Ovary (tissue), 10 donors: ENCODE measurements around the gene PCDHB5. TPM values are rescaled to one million over a fixed set of nuclear protein-coding genes. Genes with fewer than 3 reads are reported as not detected.
"Not testable (repeated sequence)": the region's sequence is repeated elsewhere in the genome, so short reads cannot be mapped to it uniquely, and the experiment has no call there.

ENCODE experiments used
- DNase-seq, 5 donors: peaks; one replicate each; pipeline ENCODE4 v3.0.0-alpha.2; 2019 to 2020
- H3K27ac ChIP-seq, 2 donors: fragments of 200-600 bp; one replicate each; pipeline versions ENCODE4 v1.5.1 to v1.8.0; 2019 to 2022
- H3K27me3 ChIP-seq: fragments of 200-600 bp; one replicate; pipeline ENCODE4 v1.8.0; 2022
- H3K36me3 ChIP-seq: fragments of 200-600 bp; sonication (generic); one replicate; pipeline ENCODE4 v1.5.1; 2019
- H3K4me1 ChIP-seq: one replicate; pipeline ENCODE4 v1.8.1; 2013; ENCODE audit warnings: mild to moderate bottlenecking, moderate library complexity; ENCODE audit not compliant: insufficient read depth
- H3K4me3 ChIP-seq: fragments of 200-600 bp; sonication (generic); one replicate; pipeline ENCODE4 v1.5.1; 2017
- H3K9me3 ChIP-seq, 2 donors: fragments of 200-600 bp in 1 of 2; sonication (generic) in 1 of 2; one replicate each; pipeline versions ENCODE4 v1.5.1 to v1.8.1; 2013 to 2019; ENCODE audit warnings: mild to moderate bottlenecking in 1 of 2, moderate library complexity in 1 of 2
- EP300 ChIP-seq: sonication (generic); formaldehyde crosslinking; IDR thresholded peaks from one replicate; pipeline ENCODE4 v1.6.1; 2017; ENCODE audit warnings: antibody characterized with exemption
- POLR2A ChIP-seq: fragments of 450-650 bp; IDR thresholded peaks from one replicate; pipeline ENCODE4 v1.6.1; 2017; ENCODE audit warnings: antibody characterized with exemption, mild to moderate bottlenecking, moderate library complexity
- WGBS, 3 donors: extraction: QIAGEN DNeasy Blood & Tissue Kit in 1 of 3; methylation state at CpG; one replicate each; pipeline versions ENCODE4 v1.1.5 to v1.1.7; 2013 to 2017; 5-methylcytosine and 5-hydroxymethylcytosine counted together
- intact Hi-C, 4 donors: fragments of 100-400 bp; cut with DNase I; formaldehyde crosslinking; loops; one replicate each; pipeline versions ENCODE4 v1.11.0 to v1.15.1; 2022 to 2023
- long read RNA-seq, 3 donors: library from polyadenylated mRNA in 2 of 3; unstranded in 2 of 3; transcript quantifications; one replicate each; pipeline ENCODE4 v2.0.0 and lab custom pipeline, GENCODE V29; 2021 to 2026
- polyA plus RNA-seq, 2 donors: library from polyadenylated mRNA; stranded (reverse); fragments of 200-250 nt in 1 of 2; fragments of 350-450 nt in 1 of 2; fragmentation: Illumina TruSeq in 1 of 2; extraction: RNeasy Lipid Tissue Mini Kit (QIAGEN cat#74804) in 1 of 2; gene quantifications; one replicate each; pipeline ENCODE4 v1.2.3, GENCODE V29; 2013 to 2014
- total RNA-seq, 7 donors: library from RNA; depleted of rRNA in 2 of 7; stranded (reverse); fragments of >200 nt in 2 of 7; fragmentation: NEBNext Ultra II Directional in 3 of 7; extraction: Animal tissue kit (Norgen Biotek cat#: 25700) in 3 of 7; gene quantifications; one replicate each; pipeline versions ENCODE4 v1.1.0 to v1.2.4, GENCODE V29; 2016 to 2023
- TF ChIP-seq, protein P1 (sequence below), 3 donors: fragments of 450-650 bp in 2 of 3; fragments of 200-600 bp in 1 of 3; IDR thresholded peaks; one replicate each; pipeline versions ENCODE4 v1.5.1 to v1.8.0; 2016 to 2022; ENCODE audit warnings: antibody characterized with exemption in 3 of 3, mild to moderate bottlenecking in 1 of 3
- donor health status: DM: no; HTN: no; CAD: no; lungs with moderate emphysema.
- donor health status: DM: no; HTN: no; CAD: no.
- donor health status: Bipolar disorder and iron deficiency.
- donor health status: DM: yes; HTN: yes; CAD: no.
- donor health status: DM: no; HTN: no; CAD: no.
- donor health status: DM: yes; HTN: yes; CAD: no.

Gene PCDHB5
- total RNA-seq (10 to 100 TPM in 5 of 7 donors, 1 to 10 TPM in 2; 7.3 to 16.2 (median 12.7) TPM), polyA plus RNA-seq (1 to 10 TPM; 7.4 to 8.6 TPM)
- long read RNA-seq, donor 1, transcript PCDHB5-201 (1 exons, 3,408 nt): major isoform, 12 of 13 reads
- long read RNA-seq, donor 1, partial matches to known transcripts: 0 of 13 reads
- long read RNA-seq, donor 1, other reads (novel, unspliced or antisense): 1 of 13 reads
- long read RNA-seq, donor 2, transcript PCDHB5-201 (1 exons, 3,408 nt): major isoform, 13 of 13 reads
- long read RNA-seq, donor 2, partial matches to known transcripts: 0 of 13 reads
- long read RNA-seq, donor 2, other reads (novel, unspliced or antisense): 0 of 13 reads
- long read RNA-seq, donor 3, transcript PCDHB5-201 (1 exons, 3,408 nt): major isoform, 9 of 10 reads
- long read RNA-seq, donor 3, partial matches to known transcripts: 0 of 10 reads
- long read RNA-seq, donor 3, other reads (novel, unspliced or antisense): 1 of 10 reads

DNA sequence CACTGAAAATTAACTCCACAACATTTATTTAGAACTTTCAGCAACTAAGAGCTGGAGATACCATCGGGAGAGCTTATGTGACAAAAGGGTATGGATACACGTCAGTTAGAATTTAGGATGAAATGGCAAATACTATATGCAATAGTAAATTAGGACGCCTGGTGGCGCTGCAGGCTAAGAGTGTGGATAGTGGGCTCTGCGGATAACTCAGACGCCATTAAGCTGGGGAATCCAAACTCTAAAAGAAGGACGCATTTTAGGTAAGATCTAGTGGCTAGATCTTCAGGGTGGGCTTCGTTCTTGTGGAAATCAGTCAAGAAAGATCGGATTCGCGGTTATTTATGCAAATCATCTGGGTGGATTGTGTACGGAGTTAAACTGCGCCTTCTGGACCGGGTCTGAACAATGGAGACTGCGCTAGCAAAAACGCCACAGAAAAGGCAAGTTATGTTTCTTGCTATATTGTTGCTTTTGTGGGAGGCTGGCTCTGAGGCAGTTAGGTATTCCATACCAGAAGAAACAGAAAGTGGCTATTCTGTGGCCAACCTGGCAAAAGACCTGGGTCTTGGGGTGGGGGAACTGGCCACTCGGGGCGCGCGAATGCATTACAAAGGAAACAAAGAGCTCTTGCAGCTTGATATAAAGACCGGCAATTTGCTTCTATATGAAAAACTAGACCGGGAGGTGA, at the start of gene PCDHB5:
Gene PCDHB5, plus strand, starts transcription at position 177 of the 688 bp plus-strand sequence. Its CDS starts 229 bp downstream, at position 406.
- TF ChIP-seq, protein P1, sequence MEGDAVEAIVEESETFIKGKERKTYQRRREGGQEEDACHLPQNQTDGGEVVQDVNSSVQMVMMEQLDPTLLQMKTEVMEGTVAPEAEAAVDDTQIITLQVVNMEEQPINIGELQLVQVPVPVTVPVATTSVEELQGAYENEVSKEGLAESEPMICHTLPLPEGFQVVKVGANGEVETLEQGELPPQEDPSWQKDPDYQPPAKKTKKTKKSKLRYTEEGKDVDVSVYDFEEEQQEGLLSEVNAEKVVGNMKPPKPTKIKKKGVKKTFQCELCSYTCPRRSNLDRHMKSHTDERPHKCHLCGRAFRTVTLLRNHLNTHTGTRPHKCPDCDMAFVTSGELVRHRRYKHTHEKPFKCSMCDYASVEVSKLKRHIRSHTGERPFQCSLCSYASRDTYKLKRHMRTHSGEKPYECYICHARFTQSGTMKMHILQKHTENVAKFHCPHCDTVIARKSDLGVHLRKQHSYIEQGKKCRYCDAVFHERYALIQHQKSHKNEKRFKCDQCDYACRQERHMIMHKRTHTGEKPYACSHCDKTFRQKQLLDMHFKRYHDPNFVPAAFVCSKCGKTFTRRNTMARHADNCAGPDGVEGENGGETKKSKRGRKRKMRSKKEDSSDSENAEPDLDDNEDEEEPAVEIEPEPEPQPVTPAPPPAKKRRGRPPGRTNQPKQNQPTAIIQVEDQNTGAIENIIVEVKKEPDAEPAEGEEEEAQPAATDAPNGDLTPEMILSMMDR (IDR thresholded peaks at IDR 0.05): peak in 1 of 3 donors; percentile 28
- TF ChIP-seq EP300: no peak
- 12 to 20% (median 18%) methylated on average over 22 of the region's 22 CpGs for WGBS, 3 donors
- Histone ChIP-seq H3K36me3 (no peaks in the 10 kb centered on the region), H3K4me1 (no peaks in the 10 kb centered on the region), H3K4me3 (peak within 1 kb of the TSS; percentile 31), H3K27me3 (no peaks in the 10 kb centered on the region), H3K27ac (no peak within 1 kb of the TSS), H3K9me3 (peaks cover 0 to 20% of the 10 kb centered on the region in 2 donors)
- peak in 4 of 5 donors; percentile 20 to 45 (median 31) for DNase-seq
- intact Hi-C loops: no loop called here

DNA sequence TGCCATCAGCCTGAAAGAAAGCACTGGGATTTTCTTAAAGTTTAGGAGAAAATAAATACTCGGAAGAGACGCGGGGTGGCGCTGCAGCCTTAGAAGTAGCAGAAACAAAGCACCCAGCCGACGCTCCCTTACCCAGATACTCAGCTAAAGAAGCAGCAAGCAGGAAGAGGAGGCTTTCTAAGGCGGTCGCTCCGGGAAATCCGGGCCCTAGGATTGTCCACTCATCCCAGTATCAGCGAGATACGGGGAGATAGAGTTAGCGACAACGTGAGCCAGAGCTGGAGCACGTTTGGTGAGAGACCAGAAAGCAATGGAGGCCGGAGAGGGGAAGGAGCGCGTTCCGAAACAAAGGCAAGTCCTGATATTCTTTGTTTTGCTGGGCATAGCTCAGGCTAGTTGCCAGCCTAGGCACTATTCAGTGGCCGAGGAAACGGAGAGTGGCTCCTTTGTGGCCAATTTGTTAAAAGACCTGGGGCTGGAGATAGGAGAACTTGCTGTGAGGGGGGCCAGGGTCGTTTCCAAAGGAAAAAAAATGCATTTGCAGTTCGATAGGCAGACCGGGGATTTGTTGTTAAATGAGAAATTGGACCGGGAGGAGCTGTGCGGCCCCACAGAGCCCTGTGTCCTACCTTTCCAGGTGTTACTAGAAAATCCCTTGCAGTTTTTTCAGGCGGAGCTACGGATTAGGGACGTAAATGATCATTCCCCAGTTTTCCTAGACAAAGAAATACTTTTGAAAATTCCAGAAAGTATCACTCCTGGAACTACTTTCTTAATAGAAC, 40.3 kb upstream of the PCDHB5 start, which contains the start of gene PCDHB2:
Gene PCDHB2, plus strand, starts transcription at position 135 of the 782 bp plus-strand sequence. Its CDS starts 176 bp downstream, at position 311.
- no peaks in the 10 kb centered on the region for H3K4me1 ChIP-seq
- intact Hi-C loops: no loop called here
- TF ChIP-seq EP300 (no peak), POLR2A (no peak)
- TF ChIP-seq, protein P1 (IDR thresholded peaks at IDR 0.05): no peak
- H3K9me3 ChIP-seq: peaks cover 0 to 20% of the 10 kb centered on the region in 2 donors
- peak within 1 kb of the TSS; percentile 22 for H3K4me3 ChIP-seq
- no peaks in the 10 kb centered on the region for H3K36me3 ChIP-seq
- H3K27ac ChIP-seq: no peak within 1 kb of the TSS
- WGBS, 3 donors: 11 to 16% (median 13%) methylated on average over 29 of the region's 29 CpGs
- peak in 3 of 5 donors; percentile 22 to 42 (median 31) for DNase-seq
- no peaks in the 10 kb centered on the region for H3K27me3 ChIP-seq

DNA sequence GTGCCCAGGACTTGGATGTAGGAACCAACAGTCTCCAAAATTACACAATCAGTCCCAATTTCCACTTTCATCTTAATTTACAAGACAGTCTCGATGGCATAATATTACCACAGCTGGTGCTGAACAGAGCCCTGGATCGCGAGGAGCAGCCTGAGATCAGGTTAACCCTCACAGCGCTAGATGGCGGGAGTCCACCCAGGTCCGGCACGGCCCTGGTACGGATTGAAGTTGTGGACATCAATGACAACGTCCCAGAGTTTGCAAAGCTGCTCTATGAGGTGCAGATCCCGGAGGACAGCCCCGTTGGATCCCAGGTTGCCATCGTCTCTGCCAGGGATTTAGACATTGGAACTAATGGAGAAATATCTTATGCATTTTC, 39.8 kb upstream of the PCDHB5 start:
- no peaks in the 10 kb centered on the region for H3K27me3 ChIP-seq
- no peaks in the 10 kb centered on the region for H3K4me1 ChIP-seq
- peaks cover 0 to 20% of the 10 kb centered on the region in 2 donors for H3K9me3 ChIP-seq
- H3K27ac ChIP-seq: no peak overlapping the region
- H3K4me3 ChIP-seq: no peak overlapping the region
- H3K36me3 ChIP-seq: no peaks in the 10 kb centered on the region
- intact Hi-C loops: no loop called here
- WGBS, 3 donors: 33 to 51% (median 42%) methylated on average over 12 of the region's 12 CpGs
- DNase-seq: no peak
- TF ChIP-seq, protein P1 (IDR thresholded peaks at IDR 0.05): no peak
- TF ChIP-seq EP300: no peak
- no peak for TF ChIP-seq POLR2A

DNA sequence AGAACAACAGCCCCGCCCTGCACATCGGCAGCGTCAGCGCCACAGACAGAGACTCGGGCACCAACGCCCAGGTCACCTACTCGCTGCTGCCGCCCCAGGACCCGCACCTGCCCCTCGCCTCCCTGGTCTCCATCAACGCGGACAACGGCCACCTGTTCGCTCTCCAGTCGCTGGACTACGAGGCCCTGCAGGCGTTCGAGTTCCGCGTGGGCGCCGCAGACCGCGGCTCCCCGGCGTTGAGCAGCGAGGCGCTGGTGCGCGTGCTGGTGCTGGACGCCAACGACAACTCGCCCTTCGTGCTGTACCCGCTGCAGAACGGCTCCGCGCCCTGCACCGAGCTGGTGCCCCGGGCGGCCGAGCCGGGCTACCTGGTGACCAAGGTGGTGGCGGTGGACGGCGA, 38.8 kb upstream of the PCDHB5 start:
- H3K36me3 ChIP-seq, H3K4me1 ChIP-seq, H3K27ac ChIP-seq, DNase-seq, H3K27me3 ChIP-seq, intact Hi-C loops, H3K4me3 ChIP-seq: not testable (repeated sequence)
- peaks cover 0 to 26% of the 10 kb centered on the region in 2 donors for H3K9me3 ChIP-seq
- 32 to 52% (median 38%) methylated on average over 5 to 31 of the region's 46 CpGs for WGBS, 3 donors

DNA sequence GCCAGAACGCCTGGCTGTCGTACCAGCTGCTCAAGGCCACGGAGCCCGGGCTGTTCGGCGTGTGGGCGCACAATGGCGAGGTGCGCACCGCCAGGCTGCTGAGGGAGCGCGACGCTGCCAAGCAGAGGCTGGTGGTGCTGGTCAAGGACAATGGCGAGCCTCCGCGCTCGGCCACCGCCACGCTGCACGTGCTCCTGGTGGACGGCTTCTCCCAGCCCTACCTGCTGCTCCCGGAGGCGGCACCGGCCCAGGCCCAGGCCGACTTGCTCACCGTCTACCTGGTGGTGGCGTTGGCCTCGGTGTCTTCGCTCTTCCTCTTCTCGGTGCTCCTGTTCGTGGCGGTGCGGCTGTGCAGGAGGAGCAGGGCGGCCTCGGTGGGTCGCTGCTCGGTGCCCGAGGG, 38.4 kb upstream of the PCDHB5 start:
- peaks cover 0 to 30% of the 10 kb centered on the region in 2 donors for H3K9me3 ChIP-seq
- H3K4me3 ChIP-seq, H3K36me3 ChIP-seq, H3K27ac ChIP-seq, DNase-seq, H3K4me1 ChIP-seq, H3K27me3 ChIP-seq, intact Hi-C loops: not testable (repeated sequence)
- 29 to 60% (median 54%) methylated on average over 1 to 31 of the region's 38 CpGs for WGBS, 3 donors
